CD4-positive, alpha-beta T cell treated with Interferon gamma for 1 hour (primary cell): ENCODE results near the gene MPIG6B.

ENCODE experiments used
- DNase-seq: peaks from one replicate; pipeline ENCODE4 v3.0.0-alpha.2; 2020

MPIG6B gene

GRCh38 chr6:31723245-31723979 lies at the start of gene MPIG6B:
Gene MPIG6B, plus strand, starts transcription at chr6:31723373. Its CDS starts 11 bp downstream, at chr6:31723384.
- no peak for DNase-seq

GRCh38 chr6:31676322-31676903 lies 46.8 kb upstream of the MPIG6B start:
- no peak for DNase-seq

- DNase-seq, result no peak
These were observed 46.3 kb upstream of the MPIG6B start for GRCh38 chr6:31676904-31677303.

GRCh38 chr6:31677955-31678354 lies 45.2 kb upstream of the MPIG6B start:
- DNase-seq, result no peak

- DNase-seq, result peak; percentile 76
These were observed 42.7 kb upstream of the MPIG6B start, which contains the start of gene LY6G5C for GRCh38 chr6:31680226-31681134. Gene LY6G5C, minus strand, starts transcription at chr6:31681067. Its CDS starts 694 bp downstream, at chr6:31680373.

- peak; percentile 35 for DNase-seq
These were observed 42.0 kb upstream of the MPIG6B start for GRCh38 chr6:31681135-31681671.

- no peak for DNase-seq
These were observed 39.6 kb upstream of the MPIG6B start for GRCh38 chr6:31683591-31683990.

GRCh38 chr6:31686483-31686882 lies 36.7 kb upstream of the MPIG6B start:
- no peak for DNase-seq

- DNase-seq, result no peak
These were observed 35.9 kb upstream of the MPIG6B start for GRCh38 chr6:31687321-31687720.

GRCh38 chr6:31687860-31688693 lies 35.1 kb upstream of the MPIG6B start:
- no peak for DNase-seq

GRCh38 chr6:31689249-31690110 lies 33.7 kb upstream of the MPIG6B start:
- no peak for DNase-seq

- DNase-seq, result no peak
These were observed 32.7 kb upstream of the MPIG6B start for GRCh38 chr6:31690231-31691077.

- DNase-seq, result no peak
These were observed 32.1 kb upstream of the MPIG6B start for GRCh38 chr6:31691078-31691463.

- no peak for DNase-seq
These were observed 31.5 kb upstream of the MPIG6B start for GRCh38 chr6:31691564-31692108.

GRCh38 chr6:31692353-31692752 lies 30.8 kb upstream of the MPIG6B start:
- no peak for DNase-seq

GRCh38 chr6:31692886-31693285 lies 30.3 kb upstream of the MPIG6B start:
- no peak for DNase-seq

- no peak for DNase-seq
These were observed 29.6 kb upstream of the MPIG6B start for GRCh38 chr6:31693535-31693934.

GRCh38 chr6:31697555-31697954 lies 25.6 kb upstream of the MPIG6B start:
- DNase-seq, result no peak

- no peak for DNase-seq
These were observed 22.3 kb upstream of the MPIG6B start for GRCh38 chr6:31700740-31701401.
